Measurements from ENCODE around the gene COL6A2. TPM values are rescaled to one million over a fixed set of nuclear protein-coding genes. Genes with fewer than 3 reads are reported as not detected.
A peak's percentile ranks its signal among the peaks of the same experiment; 100 is the strongest.

Gene COL6A2
- total and polyA plus RNA-seq, 2 of the 13 experiments (the other 11 are each of a cell fraction or from before 2014, with no cell fraction given): 0.07 to 0.41 TPM

GRCh38 chr21:46155514-46156377 is 57.8 kb downstream of the COL6A2 start, which contains the start of gene FTCD (continued):
- TF ChIP-seq, protein P1, sequence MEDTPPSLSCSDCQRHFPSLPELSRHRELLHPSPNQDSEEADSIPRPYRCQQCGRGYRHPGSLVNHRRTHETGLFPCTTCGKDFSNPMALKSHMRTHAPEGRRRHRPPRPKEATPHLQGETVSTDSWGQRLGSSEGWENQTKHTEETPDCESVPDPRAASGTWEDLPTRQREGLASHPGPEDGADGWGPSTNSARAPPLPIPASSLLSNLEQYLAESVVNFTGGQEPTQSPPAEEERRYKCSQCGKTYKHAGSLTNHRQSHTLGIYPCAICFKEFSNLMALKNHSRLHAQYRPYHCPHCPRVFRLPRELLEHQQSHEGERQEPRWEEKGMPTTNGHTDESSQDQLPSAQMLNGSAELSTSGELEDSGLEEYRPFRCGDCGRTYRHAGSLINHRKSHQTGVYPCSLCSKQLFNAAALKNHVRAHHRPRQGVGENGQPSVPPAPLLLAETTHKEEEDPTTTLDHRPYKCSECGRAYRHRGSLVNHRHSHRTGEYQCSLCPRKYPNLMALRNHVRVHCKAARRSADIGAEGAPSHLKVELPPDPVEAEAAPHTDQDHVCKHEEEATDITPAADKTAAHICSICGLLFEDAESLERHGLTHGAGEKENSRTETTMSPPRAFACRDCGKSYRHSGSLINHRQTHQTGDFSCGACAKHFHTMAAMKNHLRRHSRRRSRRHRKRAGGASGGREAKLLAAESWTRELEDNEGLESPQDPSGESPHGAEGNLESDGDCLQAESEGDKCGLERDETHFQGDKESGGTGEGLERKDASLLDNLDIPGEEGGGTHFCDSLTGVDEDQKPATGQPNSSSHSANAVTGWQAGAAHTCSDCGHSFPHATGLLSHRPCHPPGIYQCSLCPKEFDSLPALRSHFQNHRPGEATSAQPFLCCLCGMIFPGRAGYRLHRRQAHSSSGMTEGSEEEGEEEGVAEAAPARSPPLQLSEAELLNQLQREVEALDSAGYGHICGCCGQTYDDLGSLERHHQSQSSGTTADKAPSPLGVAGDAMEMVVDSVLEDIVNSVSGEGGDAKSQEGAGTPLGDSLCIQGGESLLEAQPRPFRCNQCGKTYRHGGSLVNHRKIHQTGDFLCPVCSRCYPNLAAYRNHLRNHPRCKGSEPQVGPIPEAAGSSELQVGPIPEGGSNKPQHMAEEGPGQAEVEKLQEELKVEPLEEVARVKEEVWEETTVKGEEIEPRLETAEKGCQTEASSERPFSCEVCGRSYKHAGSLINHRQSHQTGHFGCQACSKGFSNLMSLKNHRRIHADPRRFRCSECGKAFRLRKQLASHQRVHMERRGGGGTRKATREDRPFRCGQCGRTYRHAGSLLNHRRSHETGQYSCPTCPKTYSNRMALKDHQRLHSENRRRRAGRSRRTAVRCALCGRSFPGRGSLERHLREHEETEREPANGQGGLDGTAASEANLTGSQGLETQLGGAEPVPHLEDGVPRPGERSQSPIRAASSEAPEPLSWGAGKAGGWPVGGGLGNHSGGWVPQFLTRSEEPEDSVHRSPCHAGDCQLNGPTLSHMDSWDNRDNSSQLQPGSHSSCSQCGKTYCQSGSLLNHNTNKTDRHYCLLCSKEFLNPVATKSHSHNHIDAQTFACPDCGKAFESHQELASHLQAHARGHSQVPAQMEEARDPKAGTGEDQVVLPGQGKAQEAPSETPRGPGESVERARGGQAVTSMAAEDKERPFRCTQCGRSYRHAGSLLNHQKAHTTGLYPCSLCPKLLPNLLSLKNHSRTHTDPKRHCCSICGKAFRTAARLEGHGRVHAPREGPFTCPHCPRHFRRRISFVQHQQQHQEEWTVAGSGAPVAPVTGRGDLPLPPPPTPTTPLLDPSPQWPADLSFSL (CRISPR knock-in tag; IDR thresholded peaks at IDR 0.05): no peak
- 0 out of 2 replicates have a peak, but pooled peaks have one; percentile 33 for TF ChIP-seq POGK (CRISPR knock-in tag; conservative IDR thresholded peaks at IDR 0.05)
- TF ChIP-seq JUNB (CRISPR knock-in tag; IDR thresholded peaks at IDR 0.05; ENCODE audit: borderline replicate concordance): peak; percentile 70
- peak; percentile 50 for TF ChIP-seq RBM39 (IDR thresholded peaks at IDR 0.05; ENCODE audit: low read depth, low read length, poor library complexity, severe bottlenecking)
- no peak for TF ChIP-seq XBP1 (CRISPR knock-in tag; IDR thresholded peaks at IDR 0.05)
- TF ChIP-seq, protein P2, sequence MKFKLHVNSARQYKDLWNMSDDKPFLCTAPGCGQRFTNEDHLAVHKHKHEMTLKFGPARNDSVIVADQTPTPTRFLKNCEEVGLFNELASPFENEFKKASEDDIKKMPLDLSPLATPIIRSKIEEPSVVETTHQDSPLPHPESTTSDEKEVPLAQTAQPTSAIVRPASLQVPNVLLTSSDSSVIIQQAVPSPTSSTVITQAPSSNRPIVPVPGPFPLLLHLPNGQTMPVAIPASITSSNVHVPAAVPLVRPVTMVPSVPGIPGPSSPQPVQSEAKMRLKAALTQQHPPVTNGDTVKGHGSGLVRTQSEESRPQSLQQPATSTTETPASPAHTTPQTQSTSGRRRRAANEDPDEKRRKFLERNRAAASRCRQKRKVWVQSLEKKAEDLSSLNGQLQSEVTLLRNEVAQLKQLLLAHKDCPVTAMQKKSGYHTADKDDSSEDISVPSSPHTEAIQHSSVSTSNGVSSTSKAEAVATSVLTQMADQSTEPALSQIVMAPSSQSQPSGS (CRISPR knock-in tag; IDR thresholded peaks at IDR 0.05): peak; percentile 20; the same call in 1 of the 2 replicates
- TF ChIP-seq, protein P3, sequence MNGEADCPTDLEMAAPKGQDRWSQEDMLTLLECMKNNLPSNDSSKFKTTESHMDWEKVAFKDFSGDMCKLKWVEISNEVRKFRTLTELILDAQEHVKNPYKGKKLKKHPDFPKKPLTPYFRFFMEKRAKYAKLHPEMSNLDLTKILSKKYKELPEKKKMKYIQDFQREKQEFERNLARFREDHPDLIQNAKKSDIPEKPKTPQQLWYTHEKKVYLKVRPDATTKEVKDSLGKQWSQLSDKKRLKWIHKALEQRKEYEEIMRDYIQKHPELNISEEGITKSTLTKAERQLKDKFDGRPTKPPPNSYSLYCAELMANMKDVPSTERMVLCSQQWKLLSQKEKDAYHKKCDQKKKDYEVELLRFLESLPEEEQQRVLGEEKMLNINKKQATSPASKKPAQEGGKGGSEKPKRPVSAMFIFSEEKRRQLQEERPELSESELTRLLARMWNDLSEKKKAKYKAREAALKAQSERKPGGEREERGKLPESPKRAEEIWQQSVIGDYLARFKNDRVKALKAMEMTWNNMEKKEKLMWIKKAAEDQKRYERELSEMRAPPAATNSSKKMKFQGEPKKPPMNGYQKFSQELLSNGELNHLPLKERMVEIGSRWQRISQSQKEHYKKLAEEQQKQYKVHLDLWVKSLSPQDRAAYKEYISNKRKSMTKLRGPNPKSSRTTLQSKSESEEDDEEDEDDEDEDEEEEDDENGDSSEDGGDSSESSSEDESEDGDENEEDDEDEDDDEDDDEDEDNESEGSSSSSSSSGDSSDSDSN (CRISPR knock-in tag; IDR thresholded peaks at IDR 0.05): peak; percentile 77
- no peak for TF ChIP-seq POLR2AphosphoS2 (IDR thresholded peaks at IDR 0.05; ENCODE audit: low read depth, low read length)
- TF ChIP-seq ZNF777 (CRISPR knock-in tag; IDR thresholded peaks at IDR 0.05): peak; percentile 45; the same call in 1 of the 2 replicates
- peak; percentile 7; the same call in 1 of the 2 replicates for TF ChIP-seq FOSL2 (CRISPR knock-in tag; IDR thresholded peaks at IDR 0.05)
- TF ChIP-seq ZFP36L1 (CRISPR knock-in tag; IDR thresholded peaks at IDR 0.05): peak; percentile 73; the same call in 1 of the 2 replicates
- TF ChIP-seq, protein P4, sequence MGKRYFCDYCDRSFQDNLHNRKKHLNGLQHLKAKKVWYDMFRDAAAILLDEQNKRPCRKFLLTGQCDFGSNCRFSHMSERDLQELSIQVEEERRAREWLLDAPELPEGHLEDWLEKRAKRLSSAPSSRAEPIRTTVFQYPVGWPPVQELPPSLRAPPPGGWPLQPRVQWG (CRISPR knock-in tag; IDR thresholded peaks at IDR 0.05; ENCODE audit: borderline replicate concordance, low read depth): no peak
- TF ChIP-seq GABPA (IDR thresholded peaks at IDR 0.05; ENCODE audit: low read depth, low read length): no peak
- TF ChIP-seq GABPA (CRISPR knock-in tag; IDR thresholded peaks at IDR 0.05; ENCODE audit: low read depth): no peak
